GM21723 (cell line): ENCODE measurements around the gene NEK1.
A peak's percentile ranks its signal among the peaks of the same experiment; 100 is the strongest.
"Not testable (repeated sequence)": the region's sequence is repeated elsewhere in the genome, so short reads cannot be mapped to it uniquely, and the experiment has no call there.

Source experiments
- ATAC-seq: cut with Tn5 transposase; IDR thresholded peaks from one replicate; pipeline ENCODE4 v1.9.1; 2021; ENCODE audit warnings: mild to moderate bottlenecking, moderate library complexity; ENCODE audit not compliant: unreplicated experiment

The NEK1 gene

DNA sequence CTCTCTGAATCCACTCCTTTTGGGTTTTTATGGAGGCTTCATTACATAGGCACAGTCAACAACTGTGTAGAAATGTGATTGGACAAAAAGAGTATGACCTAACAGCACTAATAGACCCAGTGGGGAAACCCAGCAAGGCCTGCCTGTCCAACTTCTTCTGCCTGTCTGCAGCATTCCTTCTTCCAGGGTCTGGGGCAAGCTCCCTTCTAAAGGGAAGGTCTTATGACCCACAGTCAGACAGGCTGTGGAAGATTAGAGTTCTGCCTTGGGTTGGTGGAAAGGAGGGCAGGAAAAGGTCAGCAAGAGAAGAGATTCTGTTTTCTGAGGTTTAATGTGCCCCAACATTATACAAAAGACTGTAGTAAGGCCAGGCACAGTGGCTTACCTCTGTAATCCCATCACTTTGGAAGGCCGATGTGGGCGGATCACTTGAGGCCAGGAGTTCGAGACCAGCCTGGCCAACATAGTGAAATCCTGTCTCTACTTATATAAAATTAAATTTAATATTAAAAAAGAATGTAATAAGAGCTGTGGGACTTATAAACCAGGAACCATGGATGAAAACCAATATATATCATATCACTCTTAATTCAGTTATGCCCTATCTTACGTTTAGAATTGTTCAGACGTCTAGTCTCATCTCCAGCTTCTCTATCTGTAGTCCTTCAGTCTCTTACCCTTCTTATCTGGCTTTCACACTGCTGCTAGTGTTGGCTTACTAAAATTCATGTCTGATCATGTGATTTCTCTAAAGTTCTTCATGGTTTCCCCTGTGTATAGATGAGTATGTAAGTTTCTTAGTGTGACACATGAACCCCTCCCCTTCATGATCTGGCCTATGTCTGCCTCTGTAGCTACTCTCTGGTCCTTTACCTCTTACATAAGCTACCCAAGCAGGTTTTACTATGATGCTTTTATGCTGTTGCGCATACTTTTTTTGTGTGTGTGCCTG is 14.2 kb upstream of the NEK1 start:
- ATAC-seq = no peak

DNA sequence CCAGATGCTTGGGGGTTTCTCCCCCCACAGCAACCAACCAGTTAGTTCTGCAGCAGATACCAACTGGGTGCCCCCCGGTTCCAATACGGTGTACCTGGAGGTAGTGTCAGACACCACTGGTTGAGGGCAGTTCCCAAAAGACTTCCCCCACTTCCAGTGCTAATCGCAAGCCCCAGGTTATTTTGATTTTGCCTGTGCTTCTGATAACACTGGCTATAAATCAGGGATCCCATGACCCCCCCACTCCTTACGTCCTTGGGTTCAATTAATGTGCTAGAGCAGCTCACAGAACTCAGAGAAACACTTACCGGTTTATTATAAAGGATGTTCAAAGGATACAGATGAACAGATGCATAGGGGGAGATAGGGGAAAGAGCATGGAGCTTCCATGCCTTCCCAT is 13.5 kb upstream of the NEK1 start:
- ATAC-seq = no peak

DNA sequence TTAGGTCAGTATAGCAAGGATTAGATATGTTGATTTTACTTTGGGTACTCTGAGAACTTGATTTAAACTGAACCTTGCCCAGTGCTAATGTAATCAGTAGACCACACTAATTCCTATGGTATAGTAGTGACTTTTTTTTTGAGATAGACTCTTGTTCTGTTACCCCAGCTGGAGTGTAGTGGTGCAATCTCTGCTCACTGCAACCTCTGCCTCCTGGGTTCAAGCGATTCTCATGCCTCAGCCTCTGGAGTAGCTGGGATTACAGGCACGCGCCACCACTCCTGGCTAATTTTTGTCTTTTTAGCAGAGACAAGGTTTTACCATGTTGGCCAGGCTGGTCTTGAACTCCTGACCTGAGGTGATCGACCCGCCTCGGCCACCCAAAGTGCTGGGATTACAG is 11.6 kb upstream of the NEK1 start:
- not testable (repeated sequence) for ATAC-seq

DNA sequence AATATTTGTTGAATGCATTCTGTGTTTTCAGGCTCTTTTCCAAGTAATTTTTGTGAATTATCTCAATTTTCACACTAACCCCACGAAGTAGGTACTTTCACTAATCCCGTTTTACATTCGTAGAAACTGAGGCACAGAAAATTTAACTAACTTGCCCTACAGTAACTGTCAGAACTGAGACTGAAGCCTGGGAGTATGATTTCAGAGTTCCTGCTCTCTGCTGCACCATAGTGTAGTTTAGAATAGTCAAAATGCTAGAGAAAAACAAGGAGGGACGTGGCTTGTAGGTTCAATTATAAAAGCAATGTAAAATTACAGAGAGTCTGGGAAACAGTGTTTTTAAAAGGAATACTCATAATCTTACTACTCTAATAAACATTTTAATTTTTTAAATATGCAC is 10.2 kb upstream of the NEK1 start:
- no peak for ATAC-seq

DNA sequence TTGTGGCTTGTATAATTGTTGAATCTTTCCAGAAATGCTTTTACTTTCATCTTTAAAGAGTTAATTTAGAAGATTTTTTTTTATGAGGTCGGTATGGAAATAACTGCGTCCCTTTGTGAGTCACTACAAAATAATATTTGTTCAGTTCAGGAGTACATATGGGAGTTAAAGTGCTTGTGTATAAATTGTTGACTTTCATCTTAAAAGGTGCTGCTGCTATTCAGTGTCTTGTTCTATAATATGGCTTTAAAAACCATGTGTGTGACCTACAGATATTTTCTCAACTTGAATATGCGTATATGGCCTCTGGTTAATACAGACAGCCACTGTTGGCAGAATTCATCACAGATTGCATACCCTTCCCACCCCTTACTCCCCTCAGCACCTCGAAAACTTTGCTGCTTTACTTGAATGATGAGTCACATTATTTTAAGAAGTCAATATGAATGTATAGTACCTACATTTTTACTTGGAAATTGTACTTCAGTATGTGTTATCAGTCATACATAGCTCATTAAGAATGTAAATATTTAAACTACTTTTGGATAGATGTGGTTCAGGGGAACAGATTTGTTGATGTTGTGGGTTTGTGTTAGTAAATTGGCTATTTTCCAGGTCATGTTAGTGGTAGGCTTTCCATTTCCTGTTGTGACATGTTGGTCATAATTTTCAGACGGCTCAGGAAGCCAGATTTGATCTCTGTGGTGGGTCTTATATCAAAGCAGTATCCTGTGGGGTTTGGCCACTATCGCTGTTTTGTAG is 9.5 kb upstream of the NEK1 start:
- ATAC-seq = no peak

DNA sequence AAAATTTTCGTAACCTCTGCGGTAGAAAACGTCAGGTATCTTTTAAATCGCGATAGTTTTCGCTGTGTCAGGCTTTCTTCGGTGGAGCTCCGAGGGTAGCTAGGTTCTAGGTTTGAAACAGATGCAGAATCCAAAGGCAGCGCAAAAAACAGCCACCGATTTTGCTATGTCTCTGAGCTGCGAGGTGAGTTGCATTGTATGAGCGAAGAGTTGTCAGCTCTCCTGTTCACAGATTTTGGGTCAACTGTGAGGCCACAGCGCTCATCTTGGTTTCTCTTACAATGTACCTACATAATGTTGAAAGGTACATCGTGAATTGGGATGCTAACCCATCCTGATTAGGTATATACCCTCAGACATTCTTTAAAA is 8.5 kb upstream of the NEK1 start:
- no peak for ATAC-seq

DNA sequence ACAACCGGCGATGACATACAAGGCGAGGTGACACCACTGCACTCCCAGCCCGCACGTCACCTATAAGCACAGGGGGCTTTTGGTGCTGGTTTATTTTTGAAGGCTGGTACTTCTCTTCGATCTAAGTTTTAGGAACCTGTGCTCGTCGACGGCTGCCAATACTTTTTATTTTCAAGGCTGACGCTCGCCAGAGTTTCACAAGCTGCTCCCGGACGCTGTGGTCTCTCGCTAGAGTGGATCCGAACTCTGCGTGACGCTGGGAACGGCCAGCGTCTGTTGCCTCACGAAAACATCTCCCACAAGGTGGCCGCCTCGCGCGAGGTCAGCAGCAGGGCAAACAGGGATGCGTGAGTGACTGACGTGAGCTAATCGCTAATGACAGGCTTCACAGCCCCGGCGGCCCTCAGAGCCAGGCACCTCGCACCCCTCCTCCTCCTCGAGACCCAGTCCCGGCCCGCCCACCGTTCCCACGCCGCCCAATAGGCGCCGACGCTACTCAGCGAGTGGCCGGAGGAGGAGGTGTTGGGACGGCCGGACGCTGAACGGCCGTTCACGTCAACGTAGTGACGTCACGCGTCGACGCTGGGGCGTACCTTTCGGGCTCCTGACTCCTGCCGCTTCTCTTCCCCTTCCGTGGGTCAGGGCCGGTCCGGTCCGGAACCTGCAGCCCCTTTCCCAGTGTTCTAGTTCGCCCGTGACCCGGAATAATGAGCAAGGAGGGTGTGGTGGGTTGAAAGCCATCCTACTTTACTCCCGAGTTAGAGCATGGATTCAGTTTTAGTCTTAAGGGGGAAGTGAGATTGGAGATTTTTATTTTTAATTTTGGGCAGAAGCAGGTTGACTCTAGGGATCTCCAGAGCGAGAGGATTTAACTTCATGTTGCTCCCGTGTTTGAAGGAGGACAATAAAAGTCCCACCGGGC is 7.8 kb upstream of the NEK1 start, which contains the start of gene CLCN3:
CLCN3 (plus strand) TSS at position 621 of the 922 bp plus-strand sequence. CDS start 15,351 bp downstream, outside the sequence.
- peak; percentile 93 for ATAC-seq

DNA sequence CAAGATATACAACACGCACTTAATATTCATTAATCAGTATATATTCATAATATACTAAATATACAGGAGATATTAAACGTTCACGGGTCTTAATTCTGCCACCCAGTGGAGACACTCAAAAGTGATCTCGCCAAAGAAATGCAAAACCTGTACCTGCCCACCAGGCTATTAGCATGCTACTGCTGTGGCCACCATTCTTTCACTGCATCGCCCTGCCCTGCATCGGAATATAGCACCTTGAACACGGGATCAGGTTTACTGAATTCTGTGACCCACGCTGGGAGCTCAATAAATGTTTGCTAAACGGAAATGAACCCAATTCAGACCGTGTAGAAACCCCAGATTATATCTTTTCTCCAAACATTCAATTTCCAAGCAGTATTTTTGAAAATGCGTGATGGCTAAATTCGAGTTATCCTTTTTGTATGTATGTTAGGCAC is 7.2 kb upstream of the NEK1 start:
- ATAC-seq = peak; percentile 52

DNA sequence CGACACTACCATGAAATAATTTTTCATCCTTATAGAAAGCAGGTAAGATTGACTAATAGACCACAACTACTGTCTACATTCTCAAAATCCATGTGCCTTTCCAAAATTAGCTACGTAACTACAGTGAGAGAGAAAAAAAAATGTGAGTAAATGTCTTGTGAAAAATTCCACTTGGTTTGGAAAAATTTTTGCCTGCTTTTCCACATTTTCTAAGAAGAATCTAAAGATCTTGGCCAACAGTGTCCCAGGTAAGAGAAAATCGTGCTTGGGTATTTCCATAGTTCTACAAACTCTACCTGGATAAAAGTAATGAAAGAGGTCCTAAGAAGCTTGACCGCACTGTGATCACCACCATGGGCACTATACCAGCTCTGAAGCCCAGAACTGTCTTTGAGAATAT is 6.6 kb upstream of the NEK1 start:
- ATAC-seq = no peak

DNA sequence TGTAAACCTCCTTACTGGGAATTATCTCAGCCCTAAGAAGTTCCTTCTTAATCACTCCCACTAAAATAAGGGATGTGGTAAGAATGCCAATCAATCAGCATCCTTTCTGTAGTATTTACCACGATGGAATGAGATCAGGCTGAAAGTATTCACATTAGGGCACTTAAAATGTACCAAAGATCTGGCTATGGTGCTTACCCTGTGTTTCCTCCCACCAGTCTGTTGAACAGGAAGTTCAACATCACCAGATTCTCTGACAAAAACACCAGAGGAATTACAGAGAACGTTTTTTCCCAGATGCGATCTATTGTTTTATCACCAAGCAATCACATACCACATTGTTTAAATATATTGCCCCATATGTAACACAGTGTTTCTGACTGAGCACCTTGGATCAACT is 5.9 kb upstream of the NEK1 start:
- ATAC-seq = no peak

DNA sequence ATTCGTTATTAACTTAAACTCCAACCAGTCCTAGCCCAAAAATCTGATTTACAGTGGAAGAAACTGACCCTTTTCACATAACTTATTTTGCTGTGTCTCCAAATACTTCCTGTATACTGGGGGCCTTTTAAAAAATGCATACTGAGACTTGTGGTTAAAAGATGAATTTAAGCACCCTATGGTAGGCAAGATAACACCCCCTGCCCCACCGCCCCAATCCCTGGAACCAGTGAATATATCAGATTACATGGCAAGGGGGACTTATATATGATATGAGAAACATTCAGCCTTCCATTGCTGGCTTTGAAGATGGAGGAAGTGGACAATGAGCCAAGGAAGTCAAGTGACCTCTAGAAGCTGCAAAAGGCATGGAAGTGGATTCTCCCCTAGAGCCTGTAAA is 4.9 kb upstream of the NEK1 start:
- ATAC-seq = no peak

DNA sequence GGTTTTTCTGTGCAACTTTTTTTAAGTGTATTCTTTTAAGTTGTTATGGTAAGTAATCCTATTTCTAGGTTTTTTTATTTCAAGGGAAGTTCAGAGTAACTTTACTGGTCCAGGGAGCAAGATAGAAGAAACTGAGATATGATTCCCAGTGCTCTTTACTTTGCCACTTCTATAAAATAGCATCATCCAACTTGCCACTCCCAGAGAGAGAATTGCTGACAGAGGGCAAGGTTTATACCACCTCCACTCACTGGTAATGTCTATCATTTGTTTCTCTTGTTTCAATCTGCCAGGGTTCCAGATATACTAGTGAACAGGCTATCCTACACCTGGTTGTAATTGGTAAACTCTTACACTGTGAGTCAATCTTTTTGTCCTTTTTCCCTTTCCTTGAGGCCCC is 4.5 kb upstream of the NEK1 start:
- no peak for ATAC-seq

DNA sequence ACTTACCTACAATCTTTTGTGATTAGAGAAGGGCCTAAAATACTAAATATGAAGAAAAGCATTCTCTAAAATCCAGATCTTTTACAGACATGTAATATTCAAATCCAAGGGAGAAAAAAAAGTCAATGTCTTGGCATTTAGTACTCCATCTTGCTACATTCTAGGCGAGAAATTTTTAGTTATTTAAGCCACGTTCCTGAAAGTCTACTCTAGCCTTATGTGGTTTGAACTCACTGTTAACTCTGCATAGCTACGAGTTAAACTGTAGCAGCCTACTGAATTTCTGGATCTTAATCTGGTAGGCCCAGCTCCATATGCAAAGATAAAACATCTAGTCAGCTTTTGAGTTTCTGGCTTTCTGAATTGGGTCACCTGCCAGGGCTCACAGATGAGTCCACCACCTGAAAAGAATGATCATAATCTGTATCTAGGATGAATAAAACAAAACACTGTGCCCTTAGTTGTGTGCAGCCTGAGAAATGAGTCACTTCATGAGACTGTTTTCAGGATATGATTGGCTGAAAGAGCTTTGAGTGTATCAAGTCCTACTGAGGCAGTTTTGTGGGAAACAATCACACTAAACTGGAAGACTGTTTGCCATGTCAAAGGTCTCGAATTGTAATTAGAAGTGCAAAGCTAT is 3.2 kb upstream of the NEK1 start:
- no peak for ATAC-seq

DNA sequence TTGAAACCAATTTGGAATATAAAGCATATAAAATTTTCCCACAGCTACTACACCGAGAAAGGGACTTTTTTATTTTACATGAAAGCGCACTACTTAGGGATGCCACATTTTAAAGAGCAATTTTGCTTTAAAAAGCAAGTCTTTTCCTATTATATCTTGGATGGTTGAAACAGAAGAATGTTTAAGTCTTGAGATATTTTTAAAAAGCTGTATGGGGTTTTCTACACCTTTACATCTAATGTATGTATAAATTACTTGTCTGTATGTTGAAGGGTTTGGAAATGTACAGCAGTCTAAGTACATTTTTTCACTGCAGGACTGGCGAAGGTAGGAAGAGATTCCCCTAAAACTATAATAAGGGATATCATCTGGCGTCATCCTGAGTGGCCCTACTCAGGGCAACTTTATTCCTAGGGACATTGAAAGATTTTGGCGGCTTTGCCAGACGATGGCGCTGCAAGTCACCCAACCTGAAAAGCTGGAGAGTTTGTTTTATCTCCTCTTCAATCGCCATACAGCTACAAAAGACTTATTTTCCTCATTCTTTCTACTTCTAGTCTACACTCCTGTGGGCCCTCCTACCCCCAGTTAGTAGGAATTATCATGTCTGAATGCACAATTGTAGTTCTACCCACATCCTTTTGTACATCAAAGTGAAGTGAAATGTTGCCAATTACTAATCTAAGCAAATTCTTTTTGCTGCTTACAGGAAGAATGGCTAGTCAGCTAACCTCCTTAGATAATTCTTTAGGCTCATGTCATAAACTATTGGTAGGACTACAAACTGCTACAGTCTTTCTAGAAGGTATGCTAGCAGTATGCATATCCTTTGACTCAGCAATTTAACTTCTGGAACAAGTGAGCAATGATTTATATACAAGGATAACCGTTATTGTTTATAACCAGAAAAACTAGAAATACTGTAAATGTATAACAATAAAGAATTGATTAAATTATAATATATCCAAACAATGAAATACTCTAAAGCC is 782 bp upstream of the NEK1 start:
- ATAC-seq = peak; percentile 55

DNA sequence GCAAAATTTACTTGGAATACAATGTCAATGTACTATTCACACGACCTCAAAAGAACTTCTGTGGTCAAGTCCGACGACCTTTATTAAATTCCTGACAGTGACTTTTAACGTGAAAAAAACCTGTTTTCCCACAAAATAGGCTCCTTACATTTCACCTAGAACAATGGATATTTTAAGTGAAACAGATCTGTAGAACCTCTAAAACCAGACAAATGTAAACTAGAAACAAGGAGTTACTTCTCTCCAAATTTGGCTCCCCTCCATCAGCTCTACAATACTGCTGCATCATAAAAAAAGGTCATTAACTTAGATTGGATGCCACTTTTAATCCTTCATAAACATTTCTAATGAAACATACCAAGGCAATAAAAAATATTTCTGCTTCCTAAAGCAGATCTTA is 1.2 kb downstream of the NEK1 start:
- ATAC-seq = no peak

DNA sequence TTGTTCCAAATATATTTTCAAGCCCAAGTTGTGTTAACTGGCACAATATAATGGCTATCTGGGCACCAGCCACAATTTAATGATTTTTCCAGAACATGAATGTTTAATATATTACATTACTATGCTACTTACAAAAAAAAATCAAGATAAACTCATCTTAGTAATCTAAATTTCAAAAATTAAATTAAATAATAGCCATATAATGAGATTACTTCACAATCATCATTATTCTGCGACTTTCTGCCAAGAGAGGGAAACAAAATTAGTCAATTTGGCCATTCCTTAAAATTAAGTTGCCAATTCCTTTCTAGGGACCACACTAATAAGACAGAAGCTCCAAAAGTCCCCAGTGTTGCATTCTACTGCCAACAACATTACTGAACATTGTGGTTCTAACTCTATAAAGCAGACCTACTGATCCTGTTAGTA is 7.5 kb downstream of the NEK1 start:
- no peak for ATAC-seq

DNA sequence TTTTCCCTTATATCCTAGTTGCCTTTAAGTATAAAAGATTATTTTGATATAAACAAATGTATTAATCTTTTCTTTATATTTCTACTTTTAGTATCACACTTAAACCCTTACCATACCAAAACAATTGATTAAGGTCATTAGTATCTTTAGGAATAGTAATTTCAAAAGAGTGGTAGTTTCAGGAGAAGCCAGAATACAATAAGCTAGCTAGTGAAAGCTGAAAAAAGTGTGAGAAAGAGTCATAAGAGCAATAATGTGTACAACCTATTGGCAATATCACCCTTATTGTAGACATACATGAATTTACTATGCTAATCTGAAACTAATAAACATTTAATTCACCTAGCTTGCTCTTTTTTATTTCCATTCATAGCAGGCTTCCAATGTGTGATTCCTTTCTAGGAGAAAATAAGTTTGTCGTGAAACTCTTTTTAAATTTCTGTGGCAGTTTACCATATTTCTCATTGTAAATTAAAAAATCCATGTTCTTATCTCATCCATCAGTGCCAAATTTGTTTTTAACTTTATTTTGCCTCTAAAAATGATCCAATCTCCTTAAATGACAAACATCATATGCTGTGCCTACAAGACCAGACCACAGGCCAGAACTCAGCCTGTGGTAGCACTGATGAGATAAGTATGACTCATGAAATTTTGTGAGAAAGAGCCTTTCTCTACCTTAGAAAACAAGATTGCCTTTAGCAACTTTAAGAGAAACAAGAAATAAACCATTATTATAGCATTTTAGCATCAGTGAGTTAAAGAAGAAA is 8.1 kb downstream of the NEK1 start:
- peak; percentile 76 for ATAC-seq

DNA sequence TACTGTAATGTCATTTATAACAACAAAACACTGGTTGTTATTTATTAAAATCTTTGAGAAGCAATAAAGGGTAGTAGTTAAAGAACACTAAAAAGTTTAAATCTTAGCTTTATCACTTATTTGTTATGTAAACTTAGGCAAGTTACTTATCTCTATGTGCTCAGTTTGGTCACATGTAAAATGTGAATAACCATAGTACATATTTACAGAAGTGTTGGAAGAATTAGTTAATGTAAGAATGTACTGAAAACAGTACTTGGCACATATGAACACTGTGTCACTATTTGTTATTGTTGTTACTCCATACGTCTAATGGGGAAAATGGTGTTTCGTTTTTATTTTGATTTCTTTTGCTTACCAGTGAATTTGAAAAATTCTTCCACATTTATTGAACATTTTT is 9.1 kb downstream of the NEK1 start:
- ATAC-seq = no peak
